Measurements from ENCODE around the gene GTF2F2. TPM values are rescaled to one million over a fixed set of nuclear protein-coding genes. Genes with fewer than 3 reads are reported as not detected.
"Not testable (repeated sequence)": the region's sequence is repeated elsewhere in the genome, so short reads cannot be mapped to it uniquely, and the experiment has no call there.

GTF2F2 gene
- total RNA-seq, 1 donor from 2014 or later, result 24.8 TPM

DNA sequence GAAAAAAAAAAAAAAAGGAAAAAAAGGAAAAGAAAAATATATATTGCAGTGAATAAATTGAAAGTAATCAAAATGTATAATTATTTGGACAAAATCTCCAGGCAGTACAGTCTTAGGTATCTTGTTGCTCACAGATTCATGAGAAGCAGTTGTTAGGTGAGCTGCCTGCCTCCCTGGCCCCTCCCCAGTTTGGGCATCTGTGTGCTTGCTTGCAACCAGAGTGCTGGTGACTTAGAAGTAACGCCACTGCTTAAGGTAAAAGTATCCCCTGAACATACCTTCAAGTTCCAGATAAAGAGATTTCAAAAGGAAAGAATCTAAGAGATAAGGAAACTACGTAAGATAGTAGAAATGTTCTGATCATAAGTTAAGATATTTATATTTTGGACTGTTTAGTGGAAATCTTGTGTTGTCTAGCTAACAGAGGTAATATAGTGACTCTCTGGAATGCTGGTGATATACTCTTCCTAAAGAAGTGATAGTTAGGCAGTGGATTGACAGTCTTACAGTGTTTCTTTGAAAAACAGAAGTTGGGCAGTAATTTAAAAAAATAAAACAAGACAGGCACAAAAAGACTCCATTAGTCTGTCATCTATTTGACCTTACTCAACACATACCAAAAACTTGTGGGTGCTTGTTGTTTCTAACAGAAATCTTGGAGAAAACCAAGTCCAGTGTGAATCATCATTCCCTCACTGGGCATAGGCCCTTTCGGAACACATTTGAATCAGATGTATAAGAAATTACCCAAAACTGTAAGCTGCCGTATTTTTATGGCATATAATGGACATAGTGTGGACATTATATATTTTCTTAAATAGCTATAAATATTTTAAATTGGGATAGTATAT is 118.9 kb downstream of the GTF2F2 start:
- no peak overlapping the region for H3K4me3 Mint-ChIP-seq (ENCODE audit: low read depth)
- no peaks in the 10 kb centered on the region for H3K27me3 Mint-ChIP-seq
- TF ChIP-seq, protein P1, sequence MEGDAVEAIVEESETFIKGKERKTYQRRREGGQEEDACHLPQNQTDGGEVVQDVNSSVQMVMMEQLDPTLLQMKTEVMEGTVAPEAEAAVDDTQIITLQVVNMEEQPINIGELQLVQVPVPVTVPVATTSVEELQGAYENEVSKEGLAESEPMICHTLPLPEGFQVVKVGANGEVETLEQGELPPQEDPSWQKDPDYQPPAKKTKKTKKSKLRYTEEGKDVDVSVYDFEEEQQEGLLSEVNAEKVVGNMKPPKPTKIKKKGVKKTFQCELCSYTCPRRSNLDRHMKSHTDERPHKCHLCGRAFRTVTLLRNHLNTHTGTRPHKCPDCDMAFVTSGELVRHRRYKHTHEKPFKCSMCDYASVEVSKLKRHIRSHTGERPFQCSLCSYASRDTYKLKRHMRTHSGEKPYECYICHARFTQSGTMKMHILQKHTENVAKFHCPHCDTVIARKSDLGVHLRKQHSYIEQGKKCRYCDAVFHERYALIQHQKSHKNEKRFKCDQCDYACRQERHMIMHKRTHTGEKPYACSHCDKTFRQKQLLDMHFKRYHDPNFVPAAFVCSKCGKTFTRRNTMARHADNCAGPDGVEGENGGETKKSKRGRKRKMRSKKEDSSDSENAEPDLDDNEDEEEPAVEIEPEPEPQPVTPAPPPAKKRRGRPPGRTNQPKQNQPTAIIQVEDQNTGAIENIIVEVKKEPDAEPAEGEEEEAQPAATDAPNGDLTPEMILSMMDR (IDR thresholded peaks at IDR 0.05; ENCODE audit: unreplicated experiment), result no peak
- H3K27ac Mint-ChIP-seq, result no peak overlapping the region
- no peak for DNase-seq (ENCODE audit: low spot score, unreplicated experiment)
- no peaks in the 10 kb centered on the region for H3K9me3 Mint-ChIP-seq (ENCODE audit: low read depth)
- H3K36me3 Mint-ChIP-seq (ENCODE audit: insufficient read depth), result no peaks in the 10 kb centered on the region
- H3K4me1 Mint-ChIP-seq (ENCODE audit: low read depth), result no peaks in the 10 kb centered on the region

DNA sequence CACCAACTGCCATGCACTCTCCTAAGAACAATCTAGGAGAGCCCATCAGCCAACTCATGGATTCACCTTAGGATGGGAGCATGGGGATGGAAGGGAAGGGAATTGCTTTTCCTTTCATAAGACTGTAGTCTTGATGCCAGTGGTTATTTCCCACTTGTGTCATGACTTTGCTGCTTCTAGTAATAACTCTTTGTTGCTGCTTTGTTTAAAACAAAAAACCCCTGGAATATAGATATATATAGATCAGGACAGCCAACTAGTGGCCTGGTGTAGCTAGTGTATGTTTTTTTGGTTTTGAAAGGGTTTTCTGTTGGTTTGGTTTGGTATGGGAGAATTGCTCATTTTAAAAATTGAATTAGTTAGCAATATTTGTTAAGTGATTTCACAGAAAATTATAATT is 119.8 kb downstream of the GTF2F2 start:
- DNase-seq (ENCODE audit: low spot score, unreplicated experiment), result no peak
- Mint-ChIP-seq H3K36me3 (ENCODE audit: insufficient read depth) (no peaks in the 10 kb centered on the region), H3K4me3 (ENCODE audit: low read depth) (no peak overlapping the region), H3K4me1 (ENCODE audit: low read depth) (no peaks in the 10 kb centered on the region), H3K9me3 (ENCODE audit: low read depth) (no peaks in the 10 kb centered on the region), H3K27ac (no peak overlapping the region), H3K27me3 (no peaks in the 10 kb centered on the region)
- TF ChIP-seq, protein P1 (IDR thresholded peaks at IDR 0.05; ENCODE audit: unreplicated experiment), result no peak

DNA sequence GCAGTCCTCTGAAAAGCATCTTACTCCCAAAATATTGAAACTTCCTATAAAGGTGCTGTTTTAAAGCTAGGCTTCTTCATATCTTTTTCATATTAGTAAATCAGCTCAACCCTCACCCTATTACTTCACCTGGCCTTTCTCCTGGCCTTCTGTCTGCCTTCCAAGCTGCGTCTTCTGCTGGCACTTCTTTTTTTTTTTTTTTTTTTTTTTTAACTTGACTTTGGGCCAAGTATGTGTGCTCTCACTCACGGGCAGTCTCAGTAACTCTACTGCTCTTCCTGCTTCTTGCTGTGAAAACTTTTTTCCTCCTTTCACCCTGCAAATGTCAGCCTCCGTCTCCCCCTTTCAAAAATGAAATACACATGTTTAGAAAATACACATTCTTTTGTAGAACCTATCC is 121.8 kb downstream of the GTF2F2 start:
- DNase-seq (ENCODE audit: low spot score, unreplicated experiment), result no peak
- H3K9me3 Mint-ChIP-seq (ENCODE audit: low read depth), result no peaks in the 10 kb centered on the region
- H3K27me3 Mint-ChIP-seq, result no peaks in the 10 kb centered on the region
- TF ChIP-seq, protein P1 (IDR thresholded peaks at IDR 0.05; ENCODE audit: unreplicated experiment), result no peak
- no peaks in the 10 kb centered on the region for H3K4me1 Mint-ChIP-seq (ENCODE audit: low read depth)
- H3K36me3 Mint-ChIP-seq (ENCODE audit: insufficient read depth), result peaks cover 2% of the 10 kb centered on the region
- peak overlapping the region; percentile 8 for H3K27ac Mint-ChIP-seq
- no peak overlapping the region for H3K4me3 Mint-ChIP-seq (ENCODE audit: low read depth)

DNA sequence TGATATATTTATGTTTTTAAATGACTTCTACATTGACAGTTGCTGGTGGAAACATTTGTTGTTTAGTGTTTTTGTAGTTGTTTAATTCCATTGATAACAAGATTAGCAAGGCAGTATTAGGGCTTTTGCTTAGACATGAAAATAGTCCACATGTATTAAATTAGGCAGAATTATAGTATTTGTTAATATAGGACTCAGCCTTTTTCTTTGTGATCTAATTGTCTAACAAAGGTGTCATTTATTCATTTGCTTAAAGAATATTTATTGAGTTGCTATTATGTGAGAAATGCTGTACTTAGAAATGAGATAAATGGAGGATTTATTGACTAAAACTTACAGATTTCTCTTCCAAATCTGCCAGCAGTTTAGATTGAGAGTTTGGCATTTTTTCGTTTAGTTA is 122.2 kb downstream of the GTF2F2 start:
- DNase-seq (ENCODE audit: low spot score, unreplicated experiment), result no peak
- Mint-ChIP-seq H3K4me1 (ENCODE audit: low read depth) (no peaks in the 10 kb centered on the region), H3K36me3 (ENCODE audit: insufficient read depth) (peaks cover 2% of the 10 kb centered on the region), H3K27ac (no peak overlapping the region), H3K9me3 (ENCODE audit: low read depth) (no peaks in the 10 kb centered on the region), H3K4me3 (ENCODE audit: low read depth) (no peak overlapping the region), H3K27me3 (no peaks in the 10 kb centered on the region)
- TF ChIP-seq, protein P1 (IDR thresholded peaks at IDR 0.05; ENCODE audit: unreplicated experiment), result no peak

DNA sequence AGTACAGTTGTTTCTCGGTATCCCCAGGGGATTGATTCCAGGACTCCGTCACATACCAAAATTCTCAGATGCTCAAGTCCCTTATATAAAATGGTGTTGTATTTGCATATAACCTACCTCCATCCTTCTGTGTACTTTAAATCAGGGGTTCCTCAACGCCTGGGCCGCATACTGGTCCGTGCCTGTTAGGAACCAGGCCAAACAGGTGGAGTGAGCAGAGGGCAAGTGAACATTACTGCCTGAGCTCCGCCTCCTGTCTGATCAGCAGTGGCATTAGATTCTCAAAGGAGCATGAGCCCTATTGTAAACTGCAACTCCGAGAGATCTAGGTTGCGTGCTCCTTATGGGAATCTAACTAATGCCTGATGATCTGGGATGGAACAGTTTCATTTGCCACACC is 122.8 kb downstream of the GTF2F2 start:
- no peaks in the 10 kb centered on the region for H3K9me3 Mint-ChIP-seq (ENCODE audit: low read depth)
- DNase-seq (ENCODE audit: low spot score, unreplicated experiment), result no peak
- H3K27ac Mint-ChIP-seq, result no peak overlapping the region
- H3K36me3 Mint-ChIP-seq (ENCODE audit: insufficient read depth), result peaks cover 2% of the 10 kb centered on the region
- TF ChIP-seq, protein P1 (IDR thresholded peaks at IDR 0.05; ENCODE audit: unreplicated experiment), result no peak
- no peaks in the 10 kb centered on the region for H3K27me3 Mint-ChIP-seq
- H3K4me1 Mint-ChIP-seq (ENCODE audit: low read depth), result no peaks in the 10 kb centered on the region
- H3K4me3 Mint-ChIP-seq (ENCODE audit: low read depth), result no peak overlapping the region

DNA sequence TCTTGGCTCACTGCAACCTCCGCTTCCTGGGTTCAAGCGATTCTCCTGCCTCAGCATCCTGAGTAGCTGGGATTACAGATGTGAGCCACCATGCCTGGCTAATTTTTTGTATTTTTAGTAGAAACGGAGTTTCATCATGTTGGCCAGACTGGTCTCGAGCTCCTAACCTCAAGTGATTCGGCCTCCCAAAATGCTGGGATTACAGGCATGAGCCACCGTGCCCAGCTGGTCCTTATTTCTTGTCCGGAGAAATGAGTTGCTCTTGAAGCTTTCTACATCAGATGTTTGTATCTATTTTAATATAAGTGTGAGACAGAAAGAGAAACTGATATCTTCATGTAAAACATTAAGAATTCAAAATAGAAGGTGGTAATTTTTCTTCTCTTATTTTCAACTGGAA is 124.4 kb downstream of the GTF2F2 start:
- not testable (repeated sequence) for H3K27me3 Mint-ChIP-seq; H3K9me3 Mint-ChIP-seq (ENCODE audit: low read depth)

More for the DNA sequence above, 124.4 kb downstream of the GTF2F2 start:
- not testable (repeated sequence) for H3K4me3 Mint-ChIP-seq (ENCODE audit: low read depth); H3K27ac Mint-ChIP-seq; H3K4me1 Mint-ChIP-seq (ENCODE audit: low read depth); H3K36me3 Mint-ChIP-seq (ENCODE audit: insufficient read depth); DNase-seq (ENCODE audit: low spot score, unreplicated experiment)

All from progenitor cell of endocrine pancreas (in vitro differentiated cells).